ENCODE results near the gene SCPEP1.
"Not testable (repeated sequence)": the region's sequence is repeated elsewhere in the genome, so short reads cannot be mapped to it uniquely, and the experiment has no call there.

SCPEP1 gene

DNA sequence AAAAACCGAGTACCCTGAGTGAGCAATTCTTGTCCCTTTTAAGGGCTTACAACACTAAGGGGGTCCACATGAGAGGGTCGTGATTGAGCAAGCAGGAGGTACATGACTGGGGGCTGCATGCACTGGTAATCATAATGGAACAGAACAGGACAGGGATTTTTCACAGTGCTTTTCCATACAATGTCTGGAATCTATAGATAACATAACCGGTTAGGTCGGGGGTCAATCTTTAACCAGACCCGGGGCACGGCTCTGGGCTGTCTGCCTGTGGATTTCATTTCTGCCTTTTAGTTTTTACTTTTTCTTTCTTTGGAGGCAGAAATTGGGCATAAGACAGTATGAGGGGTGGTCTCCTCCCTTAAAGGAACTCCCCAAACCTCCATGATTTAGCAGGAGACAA is 12.2 kb upstream of the SCPEP1 start:
- DNase-seq = not testable (repeated sequence)

DNA sequence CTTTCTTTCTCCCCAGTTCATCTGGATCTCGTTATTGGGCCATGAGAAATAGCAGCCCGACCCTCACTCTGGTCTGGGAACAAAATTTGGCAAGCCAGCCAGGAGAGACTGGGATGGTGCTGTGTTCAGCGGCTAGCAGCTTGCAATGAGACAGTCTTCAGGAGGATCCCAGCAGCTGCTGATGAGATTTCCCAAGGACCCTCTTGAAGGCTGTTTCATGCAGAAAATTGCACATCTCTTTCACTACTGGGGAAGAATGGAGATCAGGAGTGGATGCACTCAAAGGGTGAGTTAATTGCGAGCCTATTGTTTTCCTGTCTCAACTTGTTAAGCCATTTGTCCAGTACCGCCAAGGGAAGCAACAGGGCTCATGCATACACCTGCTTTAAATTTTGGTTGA is 11.6 kb upstream of the SCPEP1 start:
- DNase-seq = no peak

DNA sequence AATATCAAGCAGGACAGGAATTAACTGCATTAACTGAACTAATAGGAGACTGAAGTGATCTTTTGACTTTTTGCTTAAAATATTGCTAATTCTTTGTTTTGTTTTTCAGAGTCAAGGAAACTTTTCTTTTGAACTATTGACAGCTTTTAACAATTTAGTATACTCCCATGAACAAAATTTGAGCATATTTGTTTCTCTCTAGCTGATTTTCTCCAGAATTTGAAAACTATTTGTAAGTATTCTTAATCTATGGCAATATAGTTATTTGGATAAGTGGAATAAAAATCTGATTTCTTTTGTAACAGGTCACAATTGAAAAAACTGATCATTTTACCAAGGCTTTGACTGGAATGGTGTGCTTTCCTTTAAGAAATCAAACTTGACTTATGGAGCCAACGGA is 7.0 kb upstream of the SCPEP1 start:
- no peak for DNase-seq

DNA sequence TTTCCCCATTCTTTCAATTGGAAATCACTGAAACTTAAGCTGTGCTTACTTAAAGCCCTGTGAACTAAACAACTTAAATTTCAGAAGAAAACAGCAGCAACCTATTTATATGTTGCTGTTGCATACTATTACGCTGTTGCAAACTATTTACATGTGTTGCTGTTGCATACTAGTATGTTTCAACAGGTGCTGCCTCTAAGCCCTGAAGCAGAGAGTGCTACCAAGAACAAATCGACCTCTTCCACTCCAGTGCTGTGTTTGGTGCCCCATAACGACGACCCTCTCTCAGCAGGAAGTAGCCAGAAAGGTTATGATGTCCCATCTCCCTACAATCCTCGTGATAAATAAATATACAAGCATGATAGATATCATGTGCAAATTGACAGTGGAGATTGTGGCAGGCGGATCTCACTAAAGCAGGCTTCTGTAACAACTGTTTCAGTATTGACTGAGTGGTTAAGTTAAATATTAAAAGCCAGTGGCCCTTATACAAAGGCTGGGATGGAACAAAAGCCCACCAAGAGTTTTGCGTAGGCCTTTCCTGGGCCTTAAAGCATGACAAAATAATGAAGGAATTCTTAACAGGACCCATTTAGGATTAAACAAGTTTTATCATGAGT is 5.7 kb upstream of the SCPEP1 start:
- no peak for DNase-seq

DNA sequence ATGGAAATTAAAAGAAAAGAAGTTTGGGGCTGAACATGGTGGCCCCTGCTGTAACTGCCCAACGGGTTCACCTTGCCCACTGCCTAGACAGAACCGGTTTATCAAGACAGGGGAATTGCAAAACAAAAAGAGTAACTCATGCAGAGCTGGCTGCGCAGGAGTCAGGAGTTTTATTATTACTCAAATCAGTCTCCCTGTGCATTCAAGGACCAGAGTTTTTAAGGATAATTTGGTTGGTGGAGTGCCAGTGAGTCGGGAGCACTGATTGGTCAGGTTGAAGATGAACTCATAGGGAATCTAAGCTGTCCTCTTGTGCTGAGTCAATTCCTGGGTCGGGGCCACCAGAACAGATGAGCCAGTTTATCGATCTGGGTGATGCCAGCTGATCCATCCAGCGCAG is 4.4 kb upstream of the SCPEP1 start:
- no peak for DNase-seq

DNA sequence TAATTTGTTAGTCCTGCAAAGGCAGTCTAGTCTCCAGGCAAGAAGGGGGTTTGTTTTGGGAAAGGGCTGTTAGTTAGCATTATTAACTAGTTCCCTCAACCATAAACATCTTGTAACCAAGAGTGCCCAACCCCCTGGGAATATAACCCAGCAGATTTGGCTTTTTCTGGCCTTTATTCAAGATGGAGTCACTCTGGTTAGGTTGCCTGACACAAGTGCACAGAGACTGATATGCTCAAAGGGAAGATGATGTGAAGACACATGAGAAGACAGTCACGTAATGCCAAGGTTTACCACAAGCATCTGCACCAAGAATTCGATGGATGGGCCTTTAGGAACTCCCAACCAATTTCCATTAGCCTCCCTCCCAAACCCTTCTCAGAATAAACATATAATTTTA is 3.9 kb upstream of the SCPEP1 start:
- no peak for DNase-seq

DNA sequence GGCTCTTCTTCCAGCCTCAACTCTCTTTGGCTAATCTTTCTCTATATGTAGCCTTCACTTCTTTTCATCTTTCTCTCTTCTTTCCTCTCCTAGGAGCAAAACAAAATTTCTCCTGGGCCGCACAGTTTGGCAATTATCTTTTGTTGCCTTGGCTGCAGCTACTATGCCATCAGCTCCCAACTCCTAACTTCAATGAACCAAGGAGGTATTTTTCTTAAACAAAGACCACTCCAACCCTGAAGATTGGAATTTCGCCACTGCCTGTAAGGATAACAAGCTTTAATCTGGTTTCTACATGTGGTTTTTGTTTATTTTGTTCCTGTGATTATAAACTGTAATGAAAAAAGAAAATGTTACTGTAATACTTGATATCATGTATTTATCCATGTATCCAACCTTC is 2.3 kb upstream of the SCPEP1 start:
- no peak for DNase-seq

DNA sequence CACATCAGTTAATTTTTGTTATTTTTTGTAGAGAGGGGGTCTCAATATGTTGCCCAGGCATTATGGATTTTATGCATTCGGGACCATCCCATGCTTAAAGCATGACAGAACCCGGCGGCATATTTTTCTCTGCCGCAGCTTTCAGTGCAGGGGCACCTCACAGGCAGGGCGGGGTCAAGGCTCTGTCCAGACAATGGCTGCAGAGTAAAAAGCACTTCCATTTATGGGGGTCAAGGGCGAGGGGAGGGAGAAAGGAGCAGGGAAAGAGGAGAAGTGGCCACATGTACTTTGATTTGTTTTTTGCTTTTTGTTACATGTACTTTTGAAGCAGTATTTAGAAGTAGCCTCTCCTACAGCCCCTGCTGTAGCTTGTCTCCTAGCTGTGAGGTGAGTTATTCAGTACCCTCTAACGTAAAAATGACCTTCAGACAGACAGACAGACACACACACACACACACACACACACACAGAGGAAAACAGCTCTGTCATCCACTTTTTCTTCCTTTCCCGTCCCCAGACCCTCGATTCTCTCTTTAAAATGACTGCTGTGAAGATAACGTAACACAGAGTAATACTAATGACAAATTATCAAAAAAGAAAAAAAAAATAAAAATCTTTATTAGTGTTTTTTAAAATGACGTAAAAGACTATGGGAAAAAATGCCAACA is 856 bp upstream of the SCPEP1 start:
- DNase-seq = no peak

DNA sequence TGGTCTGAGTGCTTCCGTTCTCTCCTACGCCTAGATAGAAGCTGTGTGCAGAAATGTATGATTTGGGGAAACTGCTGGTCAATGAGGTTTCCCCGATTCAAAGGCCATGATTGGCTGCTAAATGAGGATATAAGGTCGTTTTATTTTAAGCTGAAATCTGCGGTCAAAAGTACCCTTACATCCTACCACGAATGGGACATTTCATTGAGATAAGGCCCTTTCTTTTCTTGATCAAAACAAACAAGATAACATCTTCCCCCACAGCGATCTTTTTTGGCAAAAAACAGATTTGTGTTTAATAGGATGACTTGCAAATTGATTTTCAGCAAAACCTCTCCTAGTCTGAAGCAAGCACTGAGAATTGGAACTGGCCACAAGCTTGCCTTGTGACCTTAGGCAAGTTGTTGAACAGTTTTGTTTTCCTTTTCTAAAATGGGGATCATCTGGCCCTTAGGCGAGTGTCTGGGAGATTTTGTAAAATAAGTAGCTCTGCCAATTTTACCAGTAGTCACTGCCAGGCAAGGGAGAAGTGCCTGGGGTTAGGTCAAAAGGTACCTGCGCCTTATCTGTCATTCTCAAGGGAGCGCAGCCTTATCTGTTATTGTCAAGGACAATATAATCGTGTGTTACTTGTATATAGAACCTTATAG is 635 bp downstream of the SCPEP1 start:
- DNase-seq = no peak

DNA sequence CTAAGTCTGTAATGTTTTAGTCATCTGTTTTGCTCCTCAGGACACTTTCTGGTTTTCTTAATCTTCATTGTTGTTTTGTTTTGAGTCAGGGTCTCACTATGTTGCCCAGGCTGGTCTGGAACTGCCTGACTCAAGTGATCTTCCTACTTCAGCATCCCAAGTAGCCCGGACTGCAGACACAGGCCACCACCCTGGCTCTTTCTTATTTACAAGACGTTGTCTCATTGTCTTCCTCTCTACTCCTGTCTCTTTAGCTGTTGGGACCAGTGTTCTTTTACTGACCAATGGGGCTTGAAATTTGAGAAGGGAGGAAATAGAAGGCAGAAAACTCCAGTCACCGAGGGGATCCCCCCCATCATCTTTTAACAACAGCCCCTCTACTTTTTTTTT is 1.2 kb downstream of the SCPEP1 start:
- no peak for DNase-seq

DNA sequence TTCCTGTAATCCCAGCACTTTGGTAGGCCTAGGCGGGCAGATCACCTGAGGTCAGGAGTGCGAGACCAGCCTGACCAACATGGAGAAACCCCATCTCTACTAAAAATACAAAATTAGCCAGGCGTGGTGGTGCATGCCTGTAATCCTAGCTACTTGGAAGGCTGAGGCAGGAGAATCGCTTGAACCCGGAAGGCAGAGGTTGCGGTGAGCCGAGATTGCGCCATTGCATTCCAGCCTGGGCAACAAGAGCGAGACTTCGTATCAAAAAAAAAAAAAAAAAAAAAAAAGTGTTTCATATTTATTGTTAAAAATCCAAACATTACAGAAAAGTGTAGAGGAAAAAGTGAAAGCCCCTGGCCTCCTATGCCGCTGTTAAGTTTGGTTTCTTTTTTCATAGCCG is 2.6 kb downstream of the SCPEP1 start:
- DNase-seq = not testable (repeated sequence)

DNA sequence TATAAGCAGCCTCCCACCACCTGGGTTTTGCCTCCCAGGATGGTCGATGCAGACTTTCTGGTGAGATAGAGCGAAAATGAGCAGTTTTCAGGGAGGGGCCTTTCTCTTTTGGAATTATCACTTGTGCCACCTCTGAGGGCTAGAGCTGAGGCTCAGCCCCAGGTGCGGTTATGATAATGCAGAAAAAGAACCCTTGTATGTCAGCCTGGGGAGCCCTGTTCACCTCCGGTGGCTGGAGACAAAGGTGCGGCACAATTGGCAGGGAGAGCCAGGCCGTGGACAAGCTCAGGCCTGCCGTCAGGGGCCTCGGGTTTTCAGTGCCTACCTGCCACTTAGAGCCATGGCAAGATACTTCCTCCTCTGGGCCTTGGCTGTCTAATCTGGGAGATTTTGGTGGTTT is 4.4 kb downstream of the SCPEP1 start:
- no peak for DNase-seq

DNA sequence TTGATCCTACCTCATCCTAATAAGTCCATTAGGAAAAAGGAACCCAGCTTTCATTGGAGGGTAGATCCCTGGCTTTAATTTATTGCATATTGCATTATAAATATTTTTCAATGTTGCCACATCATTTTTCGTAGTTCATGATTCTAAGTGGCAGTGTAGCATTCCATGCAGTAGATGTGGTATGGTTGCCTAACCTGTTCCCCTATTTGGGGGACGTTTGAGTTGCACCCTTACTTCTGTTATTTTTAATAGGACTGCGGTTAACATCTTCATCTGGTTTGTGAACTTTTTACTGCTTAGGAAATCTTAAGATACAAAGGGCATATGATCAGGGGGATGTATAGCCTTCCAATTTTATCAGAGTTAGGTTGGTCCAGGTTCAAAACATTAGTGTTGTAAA is 5.4 kb downstream of the SCPEP1 start:
- DNase-seq = no peak

DNA sequence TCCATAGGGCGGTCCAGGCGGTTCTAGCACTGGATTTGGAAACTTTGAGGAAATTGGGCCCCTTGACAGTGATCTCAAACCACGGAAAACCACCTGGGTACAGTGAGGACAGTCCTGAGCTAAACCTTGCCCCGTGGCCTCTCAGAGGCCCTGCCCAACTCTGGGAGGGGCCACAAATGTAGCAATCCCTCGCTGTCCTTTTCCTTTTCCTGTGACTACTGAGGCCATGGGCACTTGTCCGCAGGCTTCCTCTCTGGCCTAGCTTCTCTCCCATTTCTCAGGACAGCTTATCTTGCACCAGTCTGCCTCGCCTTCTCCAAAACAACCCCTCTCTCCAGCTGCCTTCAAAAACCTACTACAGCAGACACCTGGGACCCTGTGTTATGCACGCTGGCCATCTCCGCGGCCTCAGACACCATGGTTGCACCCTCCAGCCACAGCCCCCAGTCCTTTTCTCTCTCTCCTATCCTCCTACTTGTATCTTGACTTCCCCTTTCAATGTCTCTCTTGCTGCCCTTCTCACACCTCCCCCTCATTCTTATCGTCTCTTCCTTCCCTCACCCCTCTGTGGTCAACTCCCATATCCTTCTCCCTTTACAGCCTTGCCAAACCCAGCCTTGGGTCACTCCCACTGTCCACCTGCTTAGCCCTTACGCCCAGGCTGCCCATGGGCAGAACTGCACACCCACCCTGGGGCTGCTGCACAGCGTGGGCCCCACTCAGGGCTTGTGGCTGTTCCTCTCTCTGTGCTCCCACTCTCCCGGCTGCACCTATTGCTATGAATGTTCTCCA is 7.6 kb downstream of the SCPEP1 start:
- no peak for DNase-seq

DNA sequence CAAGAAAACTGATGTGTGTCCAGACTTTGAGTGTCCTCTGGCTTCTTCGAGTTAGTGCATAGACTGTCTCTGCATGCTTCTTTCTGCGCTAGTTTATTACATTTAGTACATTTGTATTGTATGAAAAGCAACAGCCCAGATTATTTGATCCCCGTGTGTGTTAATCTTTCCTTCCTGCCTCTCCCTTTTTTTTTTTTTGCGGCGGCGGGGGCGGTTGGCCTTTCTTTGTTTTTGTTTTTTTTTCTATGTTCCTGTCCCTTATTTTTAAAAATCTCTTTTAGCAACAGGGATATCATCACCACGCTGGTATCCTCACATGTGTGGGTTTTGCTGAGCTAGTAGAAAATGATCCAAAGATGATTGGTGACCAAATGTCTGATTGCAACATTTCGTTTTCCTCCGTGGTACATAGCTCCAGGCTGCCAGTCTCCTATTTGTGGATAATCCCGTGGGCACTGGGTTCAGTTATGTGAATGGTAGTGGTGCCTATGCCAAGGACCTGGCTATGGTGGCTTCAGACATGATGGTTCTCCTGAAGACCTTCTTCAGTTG is 9.4 kb downstream of the SCPEP1 start:
- no peak for DNase-seq

DNA sequence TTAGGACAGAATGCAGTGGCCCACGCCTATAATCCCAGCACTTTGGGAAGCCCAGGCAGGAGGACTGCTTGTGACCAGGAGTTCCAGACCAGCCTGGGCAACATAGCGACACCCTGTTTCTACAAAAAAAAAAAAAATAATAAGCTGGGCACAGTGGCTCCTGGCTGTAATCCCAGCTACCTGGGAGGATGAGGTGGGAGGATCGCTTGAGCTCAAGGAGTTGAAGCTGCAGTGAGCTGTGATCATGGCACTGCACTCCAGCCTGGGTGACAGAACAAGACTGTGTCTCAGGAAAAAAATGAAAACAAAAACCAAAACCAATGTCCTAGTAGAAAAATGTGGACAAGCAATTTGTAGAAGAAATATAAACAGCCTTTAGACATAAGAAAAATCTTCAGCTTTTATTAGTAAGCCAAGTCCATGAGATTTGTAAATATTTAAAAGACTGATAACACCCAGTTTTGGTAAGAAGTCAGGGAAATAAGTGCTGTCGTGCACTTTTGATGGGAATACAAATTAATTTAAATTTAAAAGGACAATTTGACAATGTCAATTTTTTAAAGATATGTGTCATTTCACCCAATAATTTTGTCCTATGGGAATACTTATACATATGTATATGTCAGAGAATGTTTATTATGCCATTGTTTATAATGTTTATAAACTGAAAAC is 11.1 kb downstream of the SCPEP1 start:
- no peak for DNase-seq

DNA sequence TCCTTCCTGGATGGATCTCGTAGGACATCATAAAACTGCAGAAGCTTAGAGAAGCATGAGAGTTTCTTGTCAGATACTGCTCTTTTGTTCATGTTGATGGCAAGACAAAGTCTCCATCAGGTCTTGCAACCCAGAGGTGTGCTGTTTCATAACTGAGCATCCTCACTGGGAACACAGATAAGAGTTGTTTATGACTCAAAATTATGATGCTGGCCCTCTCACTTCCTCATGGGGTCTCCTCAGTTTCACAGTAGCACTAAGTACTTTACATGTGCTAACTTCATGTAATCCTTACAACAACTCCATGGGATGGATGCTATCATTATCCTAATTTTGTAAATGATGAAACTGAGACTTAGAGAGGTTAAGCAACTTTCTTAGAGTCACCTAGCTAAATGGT is 14.4 kb downstream of the SCPEP1 start:
- DNase-seq = no peak

DNA sequence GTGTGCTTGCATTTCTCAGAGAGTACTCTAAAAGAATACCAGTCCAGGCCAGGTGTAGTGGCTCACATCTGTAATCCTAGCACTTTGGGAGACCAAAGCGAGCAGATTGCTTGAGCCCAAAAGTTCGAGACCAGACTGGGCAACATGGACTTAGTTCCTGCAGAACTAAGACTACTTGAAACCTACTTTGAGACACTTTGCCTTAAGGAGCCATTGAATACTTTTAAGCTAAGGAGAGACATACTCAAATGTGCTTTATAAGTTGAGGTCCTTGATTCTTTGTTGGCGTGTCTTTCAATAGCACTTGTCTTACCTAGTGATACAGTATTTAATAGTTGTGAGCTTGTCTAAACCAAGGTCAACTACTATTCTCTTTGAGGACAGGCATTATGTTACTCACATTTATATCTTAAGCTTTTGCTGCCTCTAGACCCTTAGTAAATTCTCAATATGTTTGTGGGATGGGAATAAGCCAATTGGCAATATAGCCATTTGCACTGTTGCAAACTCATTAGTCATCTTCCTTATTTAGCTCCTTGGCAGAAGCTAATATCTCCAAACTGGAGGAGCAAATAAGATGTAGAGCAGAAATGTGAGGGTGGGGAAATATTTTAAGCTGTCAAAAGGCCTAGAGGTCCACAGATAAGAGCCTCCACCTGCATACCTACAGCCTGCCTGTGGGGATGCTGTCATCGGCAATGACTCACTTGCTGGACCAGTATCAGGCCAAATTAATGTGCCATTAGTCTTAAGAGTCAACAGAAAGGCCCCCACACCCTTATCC is 16.3 kb downstream of the SCPEP1 start:
- DNase-seq = no peak

DNA sequence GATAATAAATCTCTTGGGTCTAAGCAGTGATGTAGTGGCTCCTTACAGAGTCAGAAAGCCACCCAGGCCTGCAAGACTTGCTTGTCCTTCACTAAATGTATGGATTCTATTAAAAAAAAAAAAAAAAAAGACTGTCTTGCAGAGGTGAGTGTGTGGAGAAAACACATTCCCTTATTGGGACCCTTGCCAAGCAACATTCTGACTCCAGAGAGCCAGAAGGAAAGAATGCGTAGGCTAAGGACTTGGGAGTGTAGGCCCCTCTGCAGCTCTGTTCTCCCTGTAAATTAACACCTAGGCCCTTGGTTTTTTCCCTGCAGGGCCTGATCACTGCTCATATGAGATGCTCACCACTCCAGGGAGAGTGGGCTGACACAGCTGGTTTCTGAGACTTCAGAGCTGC is 17.8 kb downstream of the SCPEP1 start:
- DNase-seq = no peak

DNA sequence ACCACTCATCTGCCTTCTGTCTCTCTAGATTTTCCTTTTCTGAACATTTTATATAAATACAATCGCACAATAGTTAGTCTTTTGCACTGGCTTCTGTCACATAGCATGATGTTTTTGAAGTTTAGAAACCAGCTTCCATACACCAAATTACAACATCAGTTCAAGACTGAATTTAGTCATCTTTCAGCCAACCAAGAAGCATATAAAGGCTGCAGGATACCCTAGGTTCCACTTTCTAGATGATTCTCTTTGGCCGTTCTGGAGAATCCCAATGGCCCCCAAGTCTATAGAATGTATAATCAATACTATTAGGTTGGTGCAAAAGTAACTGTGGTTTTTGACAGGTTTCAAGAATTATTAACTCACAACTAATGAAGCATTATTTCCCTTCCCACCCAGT is 19.4 kb downstream of the SCPEP1 start:
- no peak for DNase-seq

DNA sequence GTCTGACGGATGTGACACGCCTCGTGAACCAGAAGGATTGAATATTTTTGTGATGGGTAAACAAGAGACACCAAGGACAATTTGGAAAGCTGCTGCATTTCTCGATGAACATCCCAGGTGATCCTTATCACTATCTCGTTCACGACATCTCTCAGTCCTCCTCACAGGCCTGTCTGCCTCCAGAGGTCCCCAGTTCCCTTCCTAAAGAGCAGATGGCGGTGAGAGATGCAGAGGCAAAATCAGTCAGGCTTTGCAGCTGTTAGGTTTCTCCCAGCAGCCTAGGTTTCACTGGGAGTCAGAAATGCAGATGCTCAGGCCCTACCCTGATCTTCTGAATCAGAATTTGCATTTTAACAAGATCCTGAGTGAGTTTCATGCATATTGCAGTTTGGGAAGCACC is 23.6 kb downstream of the SCPEP1 start:
- no peak for DNase-seq

DNA sequence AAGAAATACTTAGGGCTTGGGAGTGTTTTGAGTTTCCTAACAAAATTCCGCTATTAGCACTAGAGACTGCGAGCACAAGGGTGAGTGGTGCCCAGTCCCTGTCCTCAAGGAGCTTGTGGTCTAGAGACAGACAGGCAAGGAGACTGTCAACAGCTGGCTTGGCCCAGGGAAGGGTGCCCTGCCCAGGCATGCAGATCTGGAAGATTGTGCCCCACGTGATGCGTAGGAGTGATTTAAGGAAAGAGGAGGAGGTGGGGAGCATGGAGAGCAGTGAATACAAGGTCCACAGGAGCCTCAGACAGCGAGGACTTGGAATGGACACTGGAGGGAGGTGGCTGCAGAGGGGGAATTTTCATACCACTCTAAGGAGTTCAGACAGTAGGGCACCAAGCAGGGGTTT is 25.0 kb downstream of the SCPEP1 start:
- DNase-seq = no peak

All from cerebellar nuclear complex (tissue), 1 donor.